HG02943 (cell line): ENCODE measurements around the gene ERMN.
"Not testable (repeated sequence)": the region's sequence is repeated elsewhere in the genome, so short reads cannot be mapped to it uniquely, and the experiment has no call there.

Experiments used
- ATAC-seq: cut with Tn5 transposase; IDR thresholded peaks from one replicate; pipeline ENCODE4 v1.9.1; 2021; ENCODE audit warnings: mild to moderate bottlenecking, low read depth, moderate library complexity; ENCODE audit not compliant: unreplicated experiment

Gene ERMN, protein sequence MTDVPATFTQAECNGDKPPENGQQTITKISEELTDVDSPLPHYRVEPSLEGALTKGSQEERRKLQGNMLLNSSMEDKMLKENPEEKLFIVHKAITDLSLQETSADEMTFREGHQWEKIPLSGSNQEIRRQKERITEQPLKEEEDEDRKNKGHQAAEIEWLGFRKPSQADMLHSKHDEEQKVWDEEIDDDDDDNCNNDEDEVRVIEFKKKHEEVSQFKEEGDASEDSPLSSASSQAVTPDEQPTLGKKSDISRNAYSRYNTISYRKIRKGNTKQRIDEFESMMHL

DNA sequence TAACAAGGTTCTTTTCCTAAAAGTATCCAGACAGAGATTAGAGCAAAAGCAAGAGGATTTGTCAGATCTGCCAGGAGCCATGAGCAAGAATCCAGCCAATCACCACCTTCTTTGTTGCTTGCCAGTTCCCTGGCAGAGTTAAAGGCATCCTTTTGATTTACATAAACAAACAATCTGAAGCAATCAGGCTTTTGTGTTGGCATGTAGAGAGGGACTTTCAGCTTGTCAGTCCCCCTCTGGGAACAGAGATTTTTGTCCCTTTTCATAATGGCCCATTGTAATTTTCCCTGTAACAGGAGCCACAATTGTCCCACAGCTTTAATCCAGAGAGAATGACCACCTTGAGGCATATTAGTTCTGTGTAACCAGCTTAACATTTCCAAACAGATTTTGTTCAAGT, at the start of gene ERMN:
TSS of gene ERMN (minus strand) at position 39 of the 400 bp plus-strand sequence. CDS start 182 bp downstream, outside the sequence.
- no peak for ATAC-seq

DNA sequence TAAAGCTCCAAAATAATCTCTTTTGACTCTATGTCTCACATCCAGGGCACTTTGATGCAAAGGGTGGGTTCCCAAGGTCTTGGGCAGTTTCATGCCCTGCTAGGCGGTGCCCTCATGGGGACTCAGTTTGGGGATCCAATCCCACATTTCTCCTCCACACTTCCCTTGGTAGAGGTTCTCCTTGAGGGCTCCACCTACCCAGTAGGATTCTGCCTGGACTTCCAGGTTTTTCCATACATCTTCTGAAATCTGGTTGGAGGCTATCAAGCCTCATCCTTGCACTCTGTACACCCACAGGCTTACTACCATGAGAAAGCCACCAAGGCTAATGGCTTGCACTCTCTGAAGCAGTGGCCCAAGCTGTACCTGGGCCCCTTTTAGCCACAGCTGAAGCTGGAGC, 49.8 kb upstream of the ERMN start:
- ATAC-seq = no peak

DNA sequence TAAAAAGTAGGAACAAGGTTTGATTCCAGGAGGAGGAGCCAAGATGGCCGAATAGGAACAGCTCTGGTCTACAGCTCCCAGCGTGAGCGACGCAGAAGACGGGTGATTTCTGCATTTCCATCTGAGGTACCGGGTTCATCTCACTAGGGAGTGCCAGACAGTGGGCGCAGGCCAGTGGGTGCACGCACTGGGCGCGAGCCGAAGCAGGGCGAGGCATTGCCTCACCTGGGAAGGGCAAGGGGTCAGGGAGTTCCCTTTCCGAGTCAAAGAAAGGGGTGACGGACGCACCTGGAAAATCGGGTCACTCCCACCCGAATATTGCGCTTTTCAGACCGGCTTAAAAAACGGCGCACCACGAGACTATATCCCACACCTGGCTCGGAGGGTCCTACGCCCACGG, 42.9 kb upstream of the ERMN start:
- not testable (repeated sequence) for ATAC-seq

DNA sequence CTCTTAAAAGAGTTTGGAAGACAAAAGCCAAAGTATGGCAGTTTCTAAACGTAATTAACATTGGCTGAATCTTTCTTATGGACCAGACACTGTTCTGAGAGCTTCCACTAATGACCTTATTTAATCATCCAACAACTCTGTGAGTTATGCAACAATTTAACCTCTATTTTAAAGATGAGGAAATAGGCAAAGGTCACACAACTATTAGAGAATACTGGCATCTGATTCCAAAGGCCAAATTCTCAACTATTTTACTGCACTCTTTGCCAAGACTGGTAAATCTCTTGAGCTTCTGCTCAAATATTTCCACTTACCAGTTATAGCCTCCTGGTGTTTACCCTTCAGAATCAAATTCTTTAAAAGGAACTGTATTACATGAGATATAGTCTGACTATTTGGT, 42.1 kb upstream of the ERMN start:
- ATAC-seq = no peak

DNA sequence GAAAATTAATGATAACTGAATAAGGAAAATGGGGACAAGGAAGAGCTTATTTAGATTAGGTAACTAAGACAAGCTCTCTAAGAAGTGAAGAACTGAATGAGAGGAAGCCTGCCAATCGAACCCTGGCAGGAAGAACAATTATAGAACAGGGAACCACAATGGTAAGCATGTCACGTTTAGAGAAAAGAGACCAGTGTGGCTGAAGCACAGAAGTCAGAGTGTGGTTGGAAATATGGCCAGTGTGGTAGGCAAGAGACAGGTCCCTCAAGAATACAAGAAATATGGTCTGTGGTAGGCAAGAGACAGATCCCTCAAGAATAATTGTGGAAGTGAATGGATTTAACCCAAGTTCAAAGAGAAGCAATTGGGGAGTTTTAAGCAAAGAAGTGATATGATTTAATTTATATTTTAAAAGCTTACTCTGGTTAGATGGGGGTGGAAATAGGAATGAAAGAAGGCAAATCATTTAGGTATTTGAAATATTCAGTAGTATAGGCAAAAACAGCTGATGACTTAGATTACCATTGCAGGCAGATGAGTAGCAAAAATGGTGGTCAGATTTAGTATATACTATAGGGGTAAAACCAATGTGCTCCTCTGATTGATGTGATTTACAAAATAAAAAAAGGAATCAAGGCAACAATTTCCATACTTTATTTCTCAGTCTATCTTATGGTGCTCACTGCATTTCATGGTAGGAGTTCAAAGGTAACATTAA, 38.8 kb upstream of the ERMN start:
- peak; percentile 71 for ATAC-seq

DNA sequence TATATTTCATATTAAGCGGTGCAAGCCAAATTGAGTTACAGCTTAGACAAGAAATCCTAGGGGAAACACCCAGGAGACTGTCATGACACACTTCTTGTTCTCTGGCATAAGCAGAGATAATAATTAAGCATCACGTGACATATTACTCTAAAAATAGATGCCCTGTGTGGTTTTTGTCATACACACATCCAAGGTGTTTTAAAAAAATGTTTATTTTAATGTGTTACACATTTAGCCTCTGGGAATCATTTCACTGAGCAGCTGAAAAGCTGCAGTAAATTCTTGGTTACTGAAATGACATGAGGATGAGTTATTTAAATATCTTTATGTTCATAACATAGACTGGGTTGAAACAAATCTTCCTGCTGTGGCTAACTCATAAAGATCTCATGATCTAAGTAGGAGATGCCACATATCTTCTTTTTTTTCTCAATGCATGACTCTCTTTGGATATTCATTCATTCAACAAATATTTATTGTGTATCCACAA, 38.0 kb upstream of the ERMN start:
- ATAC-seq = peak; percentile 44

DNA sequence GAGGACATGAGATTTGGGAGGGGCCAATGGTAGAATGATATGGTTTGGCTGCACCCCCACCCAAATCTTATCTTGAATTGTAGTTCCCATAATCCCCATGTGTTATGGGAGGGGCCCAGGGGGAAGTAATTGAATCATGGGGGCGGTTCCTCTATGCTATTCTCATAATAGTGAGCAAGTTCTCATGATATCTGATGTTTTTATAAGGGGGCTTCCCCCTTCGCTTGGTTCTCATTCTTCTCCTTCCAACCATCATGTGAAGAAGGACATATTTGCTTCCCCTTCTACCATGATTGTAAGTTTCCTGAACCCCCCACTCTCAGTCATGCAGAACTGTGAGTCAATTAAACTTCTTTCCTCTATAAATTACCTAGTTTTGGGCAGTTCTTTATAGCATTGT, 37.0 kb upstream of the ERMN start:
- no peak for ATAC-seq

DNA sequence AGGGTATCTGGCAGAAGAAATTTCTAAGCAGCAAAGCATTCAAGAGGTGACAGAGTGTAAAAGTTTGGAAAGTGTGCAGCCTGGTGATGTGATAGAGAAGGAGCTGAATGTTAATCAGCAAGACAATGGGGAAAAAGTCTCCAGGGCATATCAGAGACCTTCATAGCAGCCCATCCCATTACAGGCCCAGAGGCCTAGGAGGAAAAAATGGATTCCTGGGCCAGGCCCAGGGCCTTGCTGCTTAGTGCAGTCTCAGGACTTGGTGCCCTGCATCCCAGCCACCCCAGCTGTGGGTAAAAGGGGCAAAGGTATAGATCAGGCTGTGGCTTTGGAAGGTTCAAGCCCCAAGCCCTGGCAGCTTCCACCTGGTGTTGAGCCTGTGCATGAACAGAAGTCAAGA, 35.9 kb upstream of the ERMN start:
- ATAC-seq = no peak

DNA sequence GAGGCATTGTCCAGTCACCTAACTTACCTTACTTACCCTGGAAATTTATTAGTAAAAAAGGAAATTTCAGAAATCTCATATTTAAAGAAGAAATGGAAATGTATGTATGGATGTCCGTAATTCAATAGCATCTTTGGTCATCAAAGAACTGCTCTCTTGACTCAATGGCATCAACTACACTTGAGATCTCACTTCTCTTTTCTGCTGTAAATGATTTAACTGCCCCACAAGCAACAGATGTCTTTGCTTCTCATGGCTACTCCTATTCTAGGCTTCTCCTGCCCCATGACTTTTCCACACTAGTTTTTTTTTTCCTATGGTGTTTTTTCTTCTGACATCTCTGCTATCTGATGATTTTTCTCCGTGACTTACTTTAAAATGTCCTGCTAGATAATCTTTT, 34.0 kb upstream of the ERMN start:
- no peak for ATAC-seq

DNA sequence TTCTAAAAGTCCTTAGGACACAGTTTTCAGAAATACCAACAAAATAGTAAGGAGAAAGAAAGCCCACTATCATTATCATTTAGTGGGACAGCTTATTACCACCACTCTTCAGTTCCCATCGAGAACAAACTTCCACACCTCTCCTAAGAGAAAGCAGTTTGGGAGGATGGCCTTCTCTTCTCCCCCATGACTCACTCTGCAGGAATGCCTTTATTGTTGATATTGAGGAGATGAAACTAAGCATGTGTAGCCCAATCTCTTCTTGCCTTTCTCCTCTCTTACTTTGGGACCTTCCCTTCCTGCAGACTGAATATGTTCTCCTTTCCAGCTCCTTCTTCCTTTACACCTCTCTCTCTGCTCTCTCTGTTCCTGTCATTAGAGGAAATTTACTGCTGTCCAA, 30.0 kb upstream of the ERMN start:
- no peak for ATAC-seq

DNA sequence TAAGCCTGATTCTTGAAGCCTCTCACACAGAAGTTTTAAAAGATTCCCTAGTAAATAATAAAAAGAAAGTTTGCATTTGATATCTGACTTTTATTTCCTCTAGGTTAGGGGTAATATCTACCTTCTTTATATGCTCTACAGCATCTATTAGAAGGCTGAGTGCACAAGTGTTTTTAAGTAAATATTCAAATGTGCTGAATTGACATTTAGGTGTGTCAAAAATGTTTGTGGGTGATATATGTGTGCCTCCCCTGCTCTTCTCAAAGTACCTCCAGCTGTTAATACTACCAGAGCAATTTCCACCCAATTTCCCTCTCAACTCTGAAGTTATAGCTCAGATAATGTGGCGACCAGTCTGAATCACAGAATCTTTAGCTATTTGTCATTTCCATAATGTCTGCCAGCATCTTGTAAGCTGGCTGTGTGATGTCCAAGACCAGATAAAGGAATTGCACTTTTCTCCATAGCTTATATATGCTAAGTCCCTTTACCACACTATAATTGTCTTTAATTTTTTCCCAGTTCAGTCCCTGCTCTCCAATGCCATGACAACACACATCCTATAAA, 24.4 kb upstream of the ERMN start:
- ATAC-seq = no peak

DNA sequence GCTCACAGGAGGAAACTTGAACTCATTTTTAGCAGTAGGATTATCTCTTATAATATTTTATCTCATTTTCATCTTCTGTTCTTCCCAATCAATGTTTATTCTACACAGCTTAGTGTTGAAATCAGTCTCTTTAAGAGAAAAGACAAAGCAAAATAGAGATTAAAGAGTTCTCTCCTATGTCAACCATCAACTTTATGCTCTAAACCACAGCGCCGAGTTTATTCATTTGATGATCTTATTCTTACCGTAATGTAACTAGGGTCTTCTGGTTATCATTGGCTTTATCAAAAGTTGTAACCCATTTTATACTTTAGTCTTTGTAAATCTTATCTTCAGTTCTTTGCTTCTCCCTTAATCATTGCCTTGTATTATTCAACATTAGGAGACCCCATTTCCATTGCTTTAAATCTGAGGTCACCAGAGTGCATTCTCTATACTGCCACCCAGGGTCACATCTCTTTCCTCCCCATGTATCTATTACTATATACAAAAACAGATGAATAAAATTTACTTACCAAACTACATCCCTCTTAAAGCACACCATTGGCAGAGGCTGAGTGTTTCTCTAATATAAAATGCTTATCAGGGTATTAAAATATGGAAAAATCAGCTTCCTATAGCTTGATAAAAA, 22.8 kb upstream of the ERMN start:
- no peak for ATAC-seq

DNA sequence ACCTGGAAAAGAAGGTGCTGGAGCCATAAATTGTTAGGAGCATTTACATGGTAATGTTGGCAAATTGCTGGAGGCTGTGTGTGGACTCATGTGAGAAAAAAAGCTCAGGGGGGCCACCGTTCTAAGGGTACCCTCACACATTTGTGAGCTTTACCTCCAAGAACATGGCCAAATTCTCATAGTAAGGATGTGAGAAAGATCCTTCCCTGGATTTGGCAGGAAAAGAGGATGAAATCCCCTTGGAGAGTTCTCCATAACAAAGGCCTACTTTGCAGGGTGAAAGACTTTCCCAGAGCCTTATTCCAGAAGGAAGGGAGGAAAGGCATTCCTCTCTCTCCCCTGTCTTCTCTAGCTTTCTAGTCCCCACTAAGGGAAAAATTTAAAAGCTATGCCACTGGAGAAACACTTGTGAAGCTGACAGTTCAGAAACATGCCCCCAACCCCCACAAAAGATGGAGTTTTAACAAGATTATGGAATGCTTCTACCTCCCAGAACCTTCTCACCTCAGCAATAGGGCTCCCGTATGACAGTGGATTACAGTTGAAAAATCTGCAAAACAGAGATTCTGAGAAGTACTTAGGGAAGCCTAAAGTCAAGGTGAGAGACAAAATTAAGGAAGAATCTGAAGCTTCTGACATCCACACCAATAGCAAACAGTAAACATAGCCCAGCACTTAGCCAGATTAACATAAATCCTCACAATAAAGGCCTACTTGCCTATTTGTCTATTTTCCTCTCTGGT, 20.2 kb upstream of the ERMN start:
- no peak for ATAC-seq

DNA sequence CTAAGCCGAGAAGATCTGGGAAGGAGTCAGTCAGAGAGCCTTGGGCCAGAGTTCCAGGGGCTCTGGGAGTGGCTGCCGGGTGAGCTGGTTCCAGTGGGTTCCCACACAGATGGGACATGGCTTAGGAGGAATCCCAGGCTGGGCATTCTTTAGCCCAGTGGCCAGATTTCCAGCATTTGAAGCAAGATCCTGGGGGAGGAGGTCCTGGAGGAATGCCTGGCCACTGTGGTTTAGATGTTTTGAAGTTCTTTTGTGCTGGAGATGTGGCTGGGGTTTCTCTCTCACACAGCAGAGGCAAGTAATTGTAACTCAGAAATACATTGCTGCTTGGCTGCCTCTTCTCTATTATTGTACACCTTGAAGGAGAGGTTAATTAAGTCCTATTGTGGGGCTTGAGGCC, 15.8 kb upstream of the ERMN start:
- not testable (repeated sequence) for ATAC-seq

DNA sequence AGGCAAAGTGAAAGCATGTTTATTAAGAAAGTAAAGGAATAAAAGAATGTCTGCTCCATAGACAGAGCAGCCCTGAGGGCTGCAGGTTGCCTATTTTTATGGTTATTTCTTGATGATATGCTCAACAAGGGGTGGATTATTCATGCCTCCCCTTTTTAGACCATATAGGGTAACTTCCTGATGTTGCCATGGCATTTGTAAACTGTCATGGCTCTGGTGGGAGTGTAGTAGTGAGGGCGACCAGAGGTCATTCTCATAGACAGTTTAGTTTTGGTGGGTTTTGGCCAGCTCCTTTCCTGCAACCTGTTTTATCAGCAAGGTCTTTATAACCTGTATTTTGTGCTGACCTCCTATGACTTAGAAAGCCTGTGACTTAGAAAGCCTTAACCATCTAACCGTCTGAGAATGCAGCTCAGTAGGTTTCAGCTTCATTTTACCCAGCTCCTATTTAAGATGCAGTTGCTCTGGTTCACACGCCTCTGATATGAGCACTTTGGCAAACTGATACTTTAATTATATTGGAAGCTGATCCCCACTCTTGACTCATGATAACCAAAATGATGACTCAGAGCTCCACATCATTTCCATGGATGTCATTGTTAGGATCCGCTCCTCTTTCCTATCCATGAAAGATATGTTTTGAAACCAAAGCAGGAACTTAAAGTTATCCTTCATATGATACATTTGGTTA, 14.5 kb upstream of the ERMN start:
- ATAC-seq = no peak

DNA sequence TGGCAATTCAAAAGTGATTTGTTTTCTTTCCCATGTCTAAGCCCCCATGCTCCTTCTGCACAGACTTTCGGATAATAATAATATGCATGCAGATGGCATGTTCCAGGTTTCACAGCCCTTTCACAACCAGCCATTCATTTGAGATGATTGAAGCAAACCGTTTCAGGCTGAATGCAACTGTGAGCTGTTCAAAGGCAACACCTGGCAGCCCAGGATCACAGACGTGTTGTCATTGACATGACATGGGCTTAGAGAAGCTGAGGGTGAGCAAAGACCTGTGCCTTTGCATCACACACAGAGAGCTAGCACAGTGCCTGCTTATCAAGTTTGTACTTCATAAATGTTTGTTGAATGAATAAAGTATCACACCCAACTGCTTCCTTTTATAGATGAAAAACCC, 12.4 kb upstream of the ERMN start:
- no peak for ATAC-seq

DNA sequence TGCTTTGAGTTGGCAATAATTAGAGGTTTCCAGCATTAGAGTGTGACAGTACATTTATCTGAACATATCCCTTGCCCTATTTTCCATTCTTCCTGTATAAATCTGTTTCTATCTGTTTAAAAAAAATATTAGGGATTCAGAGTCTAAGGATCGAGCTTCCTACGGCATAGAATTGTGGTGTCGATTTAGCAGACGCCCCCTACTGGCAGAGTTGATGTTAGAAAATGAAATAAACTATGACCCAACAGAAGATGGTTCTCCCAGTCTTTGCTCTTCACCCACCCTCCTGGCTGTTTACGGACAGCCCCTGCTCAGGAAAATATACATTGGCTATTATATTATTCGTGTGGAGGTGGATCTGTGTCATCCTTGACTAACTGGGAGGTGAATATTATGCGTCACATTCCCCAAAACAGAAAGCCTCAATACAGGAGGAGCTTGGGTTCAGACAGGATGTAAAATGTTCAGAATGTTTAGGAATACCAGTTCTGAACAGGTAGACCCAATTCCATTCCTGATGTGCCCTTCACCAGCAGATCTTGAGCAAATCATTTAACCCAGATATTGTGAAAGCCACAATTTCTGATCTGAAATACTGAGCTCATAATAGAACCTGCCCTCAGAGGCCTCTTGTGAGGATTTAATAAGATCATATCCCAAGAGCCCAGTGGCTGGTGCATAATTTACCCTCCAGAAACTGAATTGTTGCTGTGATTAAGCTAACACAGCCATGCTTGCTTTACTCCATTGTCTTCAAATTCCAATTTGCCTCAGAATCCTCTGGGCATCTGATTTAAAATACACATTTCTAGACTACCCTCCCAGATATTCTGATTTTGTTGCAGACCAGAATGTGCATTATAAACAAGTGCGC, 10.8 kb upstream of the ERMN start:
- ATAC-seq = no peak

DNA sequence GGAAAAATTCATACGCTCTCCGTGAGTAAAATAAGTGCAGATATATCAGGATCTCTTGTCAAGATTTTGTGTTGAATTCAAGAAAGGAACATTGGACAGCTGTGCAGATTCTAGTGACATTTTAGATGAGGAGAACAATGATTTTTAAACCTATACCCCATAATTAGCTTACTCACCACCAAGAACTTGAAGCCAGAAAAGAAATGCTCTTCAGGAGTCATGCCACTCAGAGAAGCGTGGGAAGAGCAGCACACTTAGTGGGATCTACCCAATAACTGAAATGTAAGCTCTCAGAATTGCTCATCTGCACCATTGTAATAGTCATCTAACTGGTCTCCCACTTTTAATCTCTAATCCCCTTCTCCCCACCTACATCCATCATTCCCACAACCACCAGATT, 9.2 kb upstream of the ERMN start:
- ATAC-seq = no peak

DNA sequence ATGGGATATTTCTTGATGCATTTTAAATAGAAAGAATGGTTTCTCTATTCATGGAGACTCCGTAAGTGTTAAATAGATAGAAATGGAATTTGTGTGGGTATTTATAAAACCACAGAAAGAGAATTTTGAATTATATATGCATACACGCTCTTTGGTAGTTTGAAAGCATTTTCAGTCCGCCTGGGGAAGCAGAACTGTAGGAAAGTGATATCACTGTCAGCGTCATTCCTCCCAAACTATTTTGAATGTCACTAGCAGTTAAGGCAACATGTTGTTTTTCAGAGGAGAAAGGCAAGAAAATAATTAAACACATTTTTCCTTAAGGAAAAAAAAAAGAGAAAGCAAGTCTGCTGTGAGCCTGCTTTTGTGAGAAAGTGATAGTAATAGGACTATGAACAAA, 8.7 kb upstream of the ERMN start:
- no peak for ATAC-seq
